HG02571 (cell line): Measurements from ENCODE around the gene SNX24.
"Not testable (repeated sequence)": the region's sequence is repeated elsewhere in the genome, so short reads cannot be mapped to it uniquely, and the experiment has no call there.

Experiments
- ATAC-seq: cut with Tn5 transposase; IDR thresholded peaks from one replicate; pipeline ENCODE4 v1.9.1; 2021; ENCODE audit warnings: mild to moderate bottlenecking, moderate library complexity; ENCODE audit not compliant: unreplicated experiment

The SNX24 gene

GRCh38 chr5:122957457-122957856 is 112.0 kb downstream of the SNX24 start:
- ATAC-seq: no peak

GRCh38 chr5:122959740-122960445 is 114.5 kb downstream of the SNX24 start:
- no peak for ATAC-seq

- ATAC-seq: no peak
These were observed 117.9 kb downstream of the SNX24 start for GRCh38 chr5:122963305-122963704.

- ATAC-seq: no peak
These were observed 119.7 kb downstream of the SNX24 start for GRCh38 chr5:122965111-122965510.

GRCh38 chr5:122967085-122967484 is 121.7 kb downstream of the SNX24 start:
- no peak for ATAC-seq

GRCh38 chr5:122967625-122968024 is 122.2 kb downstream of the SNX24 start:
- ATAC-seq: peak; percentile 91

- not testable (repeated sequence) for ATAC-seq
These were observed 122.6 kb downstream of the SNX24 start for GRCh38 chr5:122968056-122968455.

GRCh38 chr5:122971333-122971732 is 125.9 kb downstream of the SNX24 start:
- no peak for ATAC-seq

- no peak for ATAC-seq
These were observed 127.5 kb downstream of the SNX24 start for GRCh38 chr5:122972877-122973276.

GRCh38 chr5:122973759-122974158 is 128.3 kb downstream of the SNX24 start:
- ATAC-seq: not testable (repeated sequence)

- ATAC-seq: not testable (repeated sequence)
These were observed 128.8 kb downstream of the SNX24 start for GRCh38 chr5:122974251-122974650.

- ATAC-seq: no peak
These were observed 131.9 kb downstream of the SNX24 start for GRCh38 chr5:122977319-122977718.

- no peak for ATAC-seq
These were observed 132.7 kb downstream of the SNX24 start for GRCh38 chr5:122978068-122978467.

GRCh38 chr5:122978644-122979297 is 133.4 kb downstream of the SNX24 start:
- no peak for ATAC-seq

- ATAC-seq: no peak
These were observed 136.4 kb downstream of the SNX24 start for GRCh38 chr5:122981846-122982245.

GRCh38 chr5:122982376-122982775 is 137.0 kb downstream of the SNX24 start:
- no peak for ATAC-seq

- ATAC-seq: no peak
These were observed 139.0 kb downstream of the SNX24 start for GRCh38 chr5:122984425-122984824.

- ATAC-seq: no peak
These were observed 139.7 kb downstream of the SNX24 start for GRCh38 chr5:122985006-122985700.

GRCh38 chr5:122985954-122986721 is 140.7 kb downstream of the SNX24 start:
- peak; percentile 88 for ATAC-seq

GRCh38 chr5:122996091-122996490 is 150.7 kb downstream of the SNX24 start:
- ATAC-seq: no peak

- no peak for ATAC-seq
These were observed 151.9 kb downstream of the SNX24 start for GRCh38 chr5:122997294-122997693.
